ENCODE data around the gene ZSWIM4.

The ZSWIM4 gene

GRCh38 chr19:13841962-13842290 lies 46.7 kb downstream of the ZSWIM4 start:
- TF ChIP-seq CTCF (IDR thresholded peaks at IDR 0.05; ENCODE audit: low read depth, low read length), result no peak
- Histone ChIP-seq H3K36me3 (no peaks in the 10 kb centered on the region), H3K4me3 (ENCODE audit: low read depth, low read length) (peak overlapping the region; percentile 60), H3K27ac (no peak overlapping the region), H3K27me3 (ENCODE audit: insufficient read depth, low read depth, severe bottlenecking) (no peaks in the 10 kb centered on the region), H3K9me3 (ENCODE audit: severe bottlenecking) (no peaks in the 10 kb centered on the region)
- no peak for DNase-seq

- no peaks in the 10 kb centered on the region for H3K36me3 ChIP-seq
- H3K27ac ChIP-seq, result peak overlapping the region; percentile 70
- no peaks in the 10 kb centered on the region for H3K9me3 ChIP-seq (ENCODE audit: severe bottlenecking)
- peak overlapping the region; percentile 60 for H3K4me3 ChIP-seq (ENCODE audit: low read depth, low read length)
- TF ChIP-seq CTCF (IDR thresholded peaks at IDR 0.05; ENCODE audit: low read depth, low read length), result 0 out of 2 replicates have a peak, but pooled peaks have one; percentile 25
- no peaks in the 10 kb centered on the region for H3K27me3 ChIP-seq (ENCODE audit: insufficient read depth, low read depth, severe bottlenecking)
- peak; percentile 62 for DNase-seq
Observed at GRCh38 chr19:13842291-13843103, 47.3 kb downstream of the ZSWIM4 start.

- DNase-seq, result peak; percentile 45
- Histone ChIP-seq H3K27ac (peak overlapping the region; percentile 44; the same call in 1 of the 2 replicates), H3K36me3 (no peaks in the 10 kb centered on the region), H3K9me3 (ENCODE audit: severe bottlenecking) (no peaks in the 10 kb centered on the region), H3K4me3 (ENCODE audit: low read depth, low read length) (peak overlapping the region; percentile 60), H3K27me3 (ENCODE audit: insufficient read depth, low read depth, severe bottlenecking) (no peaks in the 10 kb centered on the region)
- no peak for TF ChIP-seq CTCF (IDR thresholded peaks at IDR 0.05; ENCODE audit: low read depth, low read length)
Observed at GRCh38 chr19:13843104-13843921, 48.1 kb downstream of the ZSWIM4 start.

GRCh38 chr19:13844130-13844631 lies 48.9 kb downstream of the ZSWIM4 start:
- Histone ChIP-seq H3K9me3 (ENCODE audit: severe bottlenecking) (no peaks in the 10 kb centered on the region), H3K27ac (no peak overlapping the region), H3K27me3 (ENCODE audit: insufficient read depth, low read depth, severe bottlenecking) (no peaks in the 10 kb centered on the region), H3K4me3 (ENCODE audit: low read depth, low read length) (no peak overlapping the region), H3K36me3 (no peaks in the 10 kb centered on the region)
- DNase-seq, result no peak
- TF ChIP-seq CTCF (IDR thresholded peaks at IDR 0.05; ENCODE audit: low read depth, low read length), result no peak

- TF ChIP-seq CTCF (IDR thresholded peaks at IDR 0.05; ENCODE audit: low read depth, low read length), result no peak
- Histone ChIP-seq H3K9me3 (ENCODE audit: severe bottlenecking) (no peaks in the 10 kb centered on the region), H3K36me3 (no peaks in the 10 kb centered on the region), H3K4me3 (ENCODE audit: low read depth, low read length) (peak overlapping the region; percentile 47), H3K27ac (peak overlapping the region; percentile 74), H3K27me3 (ENCODE audit: insufficient read depth, low read depth, severe bottlenecking) (no peaks in the 10 kb centered on the region)
- DNase-seq, result peak; percentile 56
Observed at GRCh38 chr19:13846557-13847406, 51.5 kb downstream of the ZSWIM4 start.
